H4 (cell line): ENCODE data around the gene ME1. TPM values are rescaled to one million over a fixed set of nuclear protein-coding genes. Genes with fewer than 3 reads are reported as not detected.
"Not testable (repeated sequence)": the region's sequence is repeated elsewhere in the genome, so short reads cannot be mapped to it uniquely, and the experiment has no call there.

Source experiments
- DNase-seq: peaks from one replicate; pipeline ENCODE4 v3.0.0-alpha.2; 2015; ENCODE audit warnings: low spot score
- total RNA-seq: library from RNA; depleted of rRNA; stranded (reverse); fragments of >200 nt; shearing (Covaris generic); gene quantifications from 2 replicates; pipeline ENCODE4 v1.2.3, GENCODE V29; 2014

The ME1 gene
- total RNA-seq, 1 experiment from 2014 or later, result 53.1 TPM

- no peak for DNase-seq
Measured at GRCh38 chr6:83432636-83433035, 1.8 kb upstream of the ME1 start.

- DNase-seq, result no peak
Measured at GRCh38 chr6:83431545-83432155, 799 bp upstream of the ME1 start.

GRCh38 chr6:83429857-83430610, 817 bp downstream of the ME1 start:
- DNase-seq, result peak; percentile 39

GRCh38 chr6:83429269-83429668, 1.6 kb downstream of the ME1 start:
- no peak for DNase-seq

- DNase-seq, result no peak
Measured at GRCh38 chr6:83424392-83425018, 6.3 kb downstream of the ME1 start.

GRCh38 chr6:83417880-83418663, 12.8 kb downstream of the ME1 start:
- DNase-seq, result peak; percentile 33

GRCh38 chr6:83413068-83413467, 17.8 kb downstream of the ME1 start:
- DNase-seq, result no peak

- DNase-seq, result no peak
Measured at GRCh38 chr6:83411731-83412130, 19.1 kb downstream of the ME1 start.

- no peak for DNase-seq
Measured at GRCh38 chr6:83403191-83403590, 27.7 kb downstream of the ME1 start.

- DNase-seq, result no peak
Measured at GRCh38 chr6:83389606-83390005, 41.2 kb downstream of the ME1 start.

GRCh38 chr6:83385473-83385872, 45.4 kb downstream of the ME1 start:
- no peak for DNase-seq

- DNase-seq, result no peak
Measured at GRCh38 chr6:83384751-83385150, 46.1 kb downstream of the ME1 start.

GRCh38 chr6:83381949-83382348, 48.9 kb downstream of the ME1 start:
- no peak for DNase-seq

- peak; percentile 43 for DNase-seq
Measured at GRCh38 chr6:83378621-83379388, 52.0 kb downstream of the ME1 start.

GRCh38 chr6:83371423-83371822, 59.4 kb downstream of the ME1 start:
- DNase-seq, result no peak

GRCh38 chr6:83370567-83370966, 60.3 kb downstream of the ME1 start:
- no peak for DNase-seq

GRCh38 chr6:83369692-83370091, 61.2 kb downstream of the ME1 start:
- DNase-seq, result no peak

GRCh38 chr6:83368577-83368976, 62.3 kb downstream of the ME1 start:
- DNase-seq, result no peak

- no peak for DNase-seq
Measured at GRCh38 chr6:83367104-83367503, 63.7 kb downstream of the ME1 start.

GRCh38 chr6:83365931-83366330, 64.9 kb downstream of the ME1 start:
- DNase-seq, result no peak

GRCh38 chr6:83362349-83362748, 68.5 kb downstream of the ME1 start:
- DNase-seq, result not testable (repeated sequence)

GRCh38 chr6:83359638-83360037, 71.2 kb downstream of the ME1 start:
- no peak for DNase-seq
